HEK293 (cell line): ENCODE measurements around the gene APOBEC3A.

Experiments used
- CTCF ChIA-PET: fragments of 350-600 bp; formaldehyde crosslinking; extraction: SDS; loops from one replicate; lab custom pipeline; 2021; ENCODE audit warnings: antibody characterized with exemption; lab: Yijun Ruan, JAX
- POLR2A ChIA-PET: fragments of 300-600 bp; formaldehyde crosslinking; extraction: SDS; loops from one replicate; lab custom pipeline; 2020; ENCODE audit warnings: antibody characterized with exemption, inconsistent platforms; lab: Yijun Ruan, JAX
- H3K27ac ChIP-seq: fragments of 200-500 bp; sonication (Bioruptor generic); 2 replicates; pipeline ENCODE4 v1.5.1; 2014; ENCODE audit warnings: low read depth, low read length, control low read depth, inconsistent platforms; ENCODE audit errors: extremely low read depth
- H3K36me3 ChIP-seq, 2 experiments: fragments of 200-500 bp in 1 of 2; sonication (Bioruptor generic) in 1 of 2; 1 replicate in 1 of 2; 2 replicates in 1 of 2; pipeline ENCODE4 v1.5.1; 2014 to 2017; ENCODE audit warnings: inconsistent platforms in 2 of 2, low read length in 2 of 2; ENCODE audit not compliant: control insufficient read depth in 2 of 2, insufficient read depth in 1 of 2
- H3K4me1 ChIP-seq: fragments of 200-500 bp; sonication (Bioruptor generic); 2 replicates; pipeline ENCODE4 v1.5.1; 2014; ENCODE audit warnings: mild to moderate bottlenecking, low read length, inconsistent platforms; ENCODE audit not compliant: control insufficient read depth, insufficient read depth
- H3K4me3 ChIP-seq: 2 replicates; pipeline ENCODE4 v1.5.1; 2011; ENCODE audit warnings: low read depth, mild to moderate bottlenecking, control low read depth, low read length, moderate library complexity
- H3K9me3 ChIP-seq: fragments of 200-500 bp; sonication (Bioruptor generic); 2 replicates; pipeline ENCODE4 v1.5.1; 2014; ENCODE audit warnings: low read depth, low read length, inconsistent platforms; ENCODE audit not compliant: control insufficient read depth, insufficient read depth
- MZF1 ChIP-seq: fragments of 450-650 bp; formaldehyde crosslinking; IDR thresholded peaks from 2 replicates; pipeline ENCODE4 v1.5.1; 2017; ENCODE audit warnings: missing biosample characterization, missing genetic modification characterization, borderline replicate concordance
- SALL2 ChIP-seq: fragments of 450-650 bp; formaldehyde crosslinking; IDR thresholded peaks from 2 replicates; pipeline ENCODE4 v1.5.0; 2017; ENCODE audit warnings: missing biosample characterization, mild to moderate bottlenecking, missing genetic modification characterization, borderline replicate concordance
- ZNF112 ChIP-seq: fragments of 450-650 bp; formaldehyde crosslinking; IDR thresholded peaks from 2 replicates; pipeline ENCODE4 v1.5.0; 2017; ENCODE audit warnings: missing biosample characterization, missing genetic modification characterization
- ZNF157 ChIP-seq: fragments of 450-650 bp; formaldehyde crosslinking; IDR thresholded peaks from 2 replicates; pipeline ENCODE4 v1.5.1; 2016; ENCODE audit warnings: missing biosample characterization, missing genetic modification characterization
- ZNF169 ChIP-seq: fragments of 450-650 bp; formaldehyde crosslinking; IDR thresholded peaks from 2 replicates; pipeline ENCODE4 v1.5.1; 2016; ENCODE audit warnings: missing biosample characterization, missing genetic modification characterization
- ZNF23 ChIP-seq: fragments of 450-650 bp; formaldehyde crosslinking; IDR thresholded peaks from 2 replicates; pipeline ENCODE4 v1.5.1; 2016; ENCODE audit warnings: missing biosample characterization, missing genetic modification characterization, borderline replicate concordance
- ZNF292 ChIP-seq: fragments of 450-650 bp; formaldehyde crosslinking; IDR thresholded peaks from 2 replicates; pipeline ENCODE4 v1.5.1; 2016; ENCODE audit warnings: low read depth, missing biosample characterization, missing genetic modification characterization, borderline replicate concordance
- ZNF404 ChIP-seq: fragments of 450-650 bp; formaldehyde crosslinking; IDR thresholded peaks from 2 replicates; pipeline ENCODE4 v1.5.1; 2017; ENCODE audit warnings: missing biosample characterization, missing genetic modification characterization
- ZNF416 ChIP-seq: fragments of 450-650 bp; formaldehyde crosslinking; IDR thresholded peaks from 2 replicates; pipeline ENCODE4 v1.5.1; 2016; ENCODE audit warnings: missing biosample characterization, missing genetic modification characterization
- ZNF600 ChIP-seq: fragments of 450-650 bp; formaldehyde crosslinking; IDR thresholded peaks from 2 replicates; pipeline ENCODE4 v1.5.1; 2016; ENCODE audit warnings: missing biosample characterization, missing genetic modification characterization
- ZNF654 ChIP-seq: fragments of 450-650 bp; formaldehyde crosslinking; IDR thresholded peaks from 2 replicates; pipeline ENCODE4 v1.5.1; 2016; ENCODE audit warnings: low read depth, missing biosample characterization, missing genetic modification characterization
- ZNF664 ChIP-seq: fragments of 450-650 bp; formaldehyde crosslinking; IDR thresholded peaks from 2 replicates; pipeline ENCODE4 v1.5.1; 2016; ENCODE audit warnings: missing biosample characterization, missing genetic modification characterization
- TF ChIP-seq, protein P1 (sequence below): fragments of 450-650 bp; formaldehyde crosslinking; IDR thresholded peaks from 2 replicates; pipeline ENCODE4 v1.5.1; 2017; ENCODE audit warnings: missing biosample characterization, mild to moderate bottlenecking, missing genetic modification characterization, moderate library complexity
- TF ChIP-seq, protein P2 (sequence below): fragments of 450-650 bp; formaldehyde crosslinking; IDR thresholded peaks from 2 replicates; pipeline ENCODE4 v1.5.1; 2016; ENCODE audit warnings: missing biosample characterization, missing genetic modification characterization
- TF ChIP-seq, protein P3 (sequence below): fragments of 450-650 bp; formaldehyde crosslinking; IDR thresholded peaks from 2 replicates; pipeline ENCODE4 v1.5.1; 2016; ENCODE audit warnings: missing biosample characterization, missing genetic modification characterization, borderline replicate concordance
- TF ChIP-seq, protein P4 (sequence below): fragments of 450-650 bp; formaldehyde crosslinking; IDR thresholded peaks from 2 replicates; pipeline ENCODE4 v1.5.1; 2017; ENCODE audit warnings: missing biosample characterization, missing genetic modification characterization
- TF ChIP-seq, protein P5 (sequence below): fragments of 450-650 bp; formaldehyde crosslinking; IDR thresholded peaks from 2 replicates; pipeline ENCODE4 v1.5.0; 2017; ENCODE audit warnings: missing biosample characterization, missing genetic modification characterization, borderline replicate concordance

Gene APOBEC3A

DNA sequence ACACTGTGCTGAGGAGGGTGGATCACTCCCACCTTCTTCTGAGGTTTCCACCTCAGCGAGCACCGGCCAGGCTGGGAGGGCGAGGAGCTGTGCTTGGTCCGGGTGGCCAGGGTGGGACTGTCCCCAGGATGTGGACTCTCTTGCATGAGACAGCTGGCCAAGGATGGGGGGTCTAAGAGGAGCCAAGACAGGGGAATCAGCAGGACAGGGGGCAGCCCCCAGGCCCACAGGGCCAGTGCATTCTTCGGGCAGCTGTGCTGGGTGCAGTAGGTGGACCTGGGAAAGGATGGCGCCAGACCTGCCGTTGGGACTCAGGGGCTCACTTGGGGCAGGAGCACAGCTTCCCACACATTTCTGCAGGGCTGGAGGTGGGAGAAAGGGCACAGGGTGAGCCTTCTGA is 9.5 kb downstream of the APOBEC3A start:
- H3K9me3 ChIP-seq: no peaks in the 10 kb centered on the region
- ChIA-PET CTCF (no interaction called here), POLR2A (no interaction called here)
- H3K27ac ChIP-seq: no peak overlapping the region
- TF ChIP-seq, protein P1, sequence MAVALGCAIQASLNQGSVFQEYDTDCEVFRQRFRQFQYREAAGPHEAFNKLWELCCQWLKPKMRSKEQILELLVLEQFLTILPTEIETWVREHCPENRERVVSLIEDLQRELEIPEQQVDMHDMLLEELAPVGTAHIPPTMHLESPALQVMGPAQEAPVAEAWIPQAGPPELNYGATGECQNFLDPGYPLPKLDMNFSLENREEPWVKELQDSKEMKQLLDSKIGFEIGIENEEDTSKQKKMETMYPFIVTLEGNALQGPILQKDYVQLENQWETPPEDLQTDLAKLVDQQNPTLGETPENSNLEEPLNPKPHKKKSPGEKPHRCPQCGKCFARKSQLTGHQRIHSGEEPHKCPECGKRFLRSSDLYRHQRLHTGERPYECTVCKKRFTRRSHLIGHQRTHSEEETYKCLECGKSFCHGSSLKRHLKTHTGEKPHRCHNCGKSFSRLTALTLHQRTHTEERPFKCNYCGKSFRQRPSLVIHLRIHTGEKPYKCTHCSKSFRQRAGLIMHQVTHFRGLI (tag by site-specific recombination): no peak
- TF ChIP-seq ZNF169 (no peak), ZNF654 (tag by site-specific recombination) (no peak), SALL2 (tag by site-specific recombination) (no peak), ZNF664 (tag by site-specific recombination) (no peak), ZNF157 (tag by site-specific recombination) (no peak), ZNF292 (tag by site-specific recombination) (no peak), ZNF600 (tag by site-specific recombination) (no peak), ZNF23 (tag by site-specific recombination) (no peak), ZNF404 (tag by site-specific recombination) (no peak), ZNF416 (tag by site-specific recombination) (no peak), ZNF112 (tag by site-specific recombination) (no peak), MZF1 (no peak)
- TF ChIP-seq, protein P2, sequence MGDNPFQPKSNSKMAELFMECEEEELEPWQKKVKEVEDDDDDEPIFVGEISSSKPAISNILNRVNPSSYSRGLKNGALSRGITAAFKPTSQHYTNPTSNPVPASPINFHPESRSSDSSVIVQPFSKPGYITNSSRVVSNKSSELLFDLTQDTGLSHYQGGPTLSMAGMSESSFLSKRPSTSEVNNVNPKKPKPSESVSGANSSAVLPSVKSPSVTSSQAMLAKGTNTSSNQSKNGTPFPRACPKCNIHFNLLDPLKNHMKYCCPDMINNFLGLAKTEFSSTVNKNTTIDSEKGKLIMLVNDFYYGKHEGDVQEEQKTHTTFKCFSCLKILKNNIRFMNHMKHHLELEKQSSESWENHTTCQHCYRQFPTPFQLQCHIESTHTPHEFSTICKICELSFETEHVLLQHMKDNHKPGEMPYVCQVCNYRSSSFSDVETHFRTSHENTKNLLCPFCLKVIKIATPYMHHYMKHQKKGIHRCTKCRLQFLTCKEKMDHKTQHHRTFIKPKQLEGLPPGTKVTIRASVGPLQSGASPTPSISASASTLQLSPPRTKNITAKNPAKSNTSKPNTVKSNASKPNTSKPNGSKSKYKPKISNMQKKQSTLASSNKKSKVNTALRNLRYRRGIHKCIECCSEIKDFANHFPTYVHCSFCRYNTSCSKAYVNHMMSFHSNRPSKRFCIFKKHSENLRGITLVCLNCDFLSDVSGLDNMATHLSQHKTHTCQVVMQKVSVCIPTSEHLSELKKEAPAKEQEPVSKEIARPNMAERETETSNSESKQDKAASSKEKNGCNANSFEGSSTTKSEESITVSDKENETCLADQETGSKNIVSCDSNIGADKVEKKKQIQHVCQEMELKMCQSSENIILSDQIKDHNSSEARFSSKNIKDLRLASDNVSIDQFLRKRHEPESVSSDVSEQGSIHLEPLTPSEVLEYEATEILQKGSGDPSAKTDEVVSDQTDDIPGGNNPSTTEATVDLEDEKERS: no peak
- TF ChIP-seq, protein P3, sequence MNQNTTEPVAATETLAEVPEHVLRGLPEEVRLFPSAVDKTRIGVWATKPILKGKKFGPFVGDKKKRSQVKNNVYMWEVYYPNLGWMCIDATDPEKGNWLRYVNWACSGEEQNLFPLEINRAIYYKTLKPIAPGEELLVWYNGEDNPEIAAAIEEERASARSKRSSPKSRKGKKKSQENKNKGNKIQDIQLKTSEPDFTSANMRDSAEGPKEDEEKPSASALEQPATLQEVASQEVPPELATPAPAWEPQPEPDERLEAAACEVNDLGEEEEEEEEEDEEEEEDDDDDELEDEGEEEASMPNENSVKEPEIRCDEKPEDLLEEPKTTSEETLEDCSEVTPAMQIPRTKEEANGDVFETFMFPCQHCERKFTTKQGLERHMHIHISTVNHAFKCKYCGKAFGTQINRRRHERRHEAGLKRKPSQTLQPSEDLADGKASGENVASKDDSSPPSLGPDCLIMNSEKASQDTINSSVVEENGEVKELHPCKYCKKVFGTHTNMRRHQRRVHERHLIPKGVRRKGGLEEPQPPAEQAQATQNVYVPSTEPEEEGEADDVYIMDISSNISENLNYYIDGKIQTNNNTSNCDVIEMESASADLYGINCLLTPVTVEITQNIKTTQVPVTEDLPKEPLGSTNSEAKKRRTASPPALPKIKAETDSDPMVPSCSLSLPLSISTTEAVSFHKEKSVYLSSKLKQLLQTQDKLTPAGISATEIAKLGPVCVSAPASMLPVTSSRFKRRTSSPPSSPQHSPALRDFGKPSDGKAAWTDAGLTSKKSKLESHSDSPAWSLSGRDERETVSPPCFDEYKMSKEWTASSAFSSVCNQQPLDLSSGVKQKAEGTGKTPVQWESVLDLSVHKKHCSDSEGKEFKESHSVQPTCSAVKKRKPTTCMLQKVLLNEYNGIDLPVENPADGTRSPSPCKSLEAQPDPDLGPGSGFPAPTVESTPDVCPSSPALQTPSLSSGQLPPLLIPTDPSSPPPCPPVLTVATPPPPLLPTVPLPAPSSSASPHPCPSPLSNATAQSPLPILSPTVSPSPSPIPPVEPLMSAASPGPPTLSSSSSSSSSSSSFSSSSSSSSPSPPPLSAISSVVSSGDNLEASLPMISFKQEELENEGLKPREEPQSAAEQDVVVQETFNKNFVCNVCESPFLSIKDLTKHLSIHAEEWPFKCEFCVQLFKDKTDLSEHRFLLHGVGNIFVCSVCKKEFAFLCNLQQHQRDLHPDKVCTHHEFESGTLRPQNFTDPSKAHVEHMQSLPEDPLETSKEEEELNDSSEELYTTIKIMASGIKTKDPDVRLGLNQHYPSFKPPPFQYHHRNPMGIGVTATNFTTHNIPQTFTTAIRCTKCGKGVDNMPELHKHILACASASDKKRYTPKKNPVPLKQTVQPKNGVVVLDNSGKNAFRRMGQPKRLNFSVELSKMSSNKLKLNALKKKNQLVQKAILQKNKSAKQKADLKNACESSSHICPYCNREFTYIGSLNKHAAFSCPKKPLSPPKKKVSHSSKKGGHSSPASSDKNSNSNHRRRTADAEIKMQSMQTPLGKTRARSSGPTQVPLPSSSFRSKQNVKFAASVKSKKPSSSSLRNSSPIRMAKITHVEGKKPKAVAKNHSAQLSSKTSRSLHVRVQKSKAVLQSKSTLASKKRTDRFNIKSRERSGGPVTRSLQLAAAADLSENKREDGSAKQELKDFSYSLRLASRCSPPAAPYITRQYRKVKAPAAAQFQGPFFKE (tag by site-specific recombination): no peak
- TF ChIP-seq, protein P4, sequence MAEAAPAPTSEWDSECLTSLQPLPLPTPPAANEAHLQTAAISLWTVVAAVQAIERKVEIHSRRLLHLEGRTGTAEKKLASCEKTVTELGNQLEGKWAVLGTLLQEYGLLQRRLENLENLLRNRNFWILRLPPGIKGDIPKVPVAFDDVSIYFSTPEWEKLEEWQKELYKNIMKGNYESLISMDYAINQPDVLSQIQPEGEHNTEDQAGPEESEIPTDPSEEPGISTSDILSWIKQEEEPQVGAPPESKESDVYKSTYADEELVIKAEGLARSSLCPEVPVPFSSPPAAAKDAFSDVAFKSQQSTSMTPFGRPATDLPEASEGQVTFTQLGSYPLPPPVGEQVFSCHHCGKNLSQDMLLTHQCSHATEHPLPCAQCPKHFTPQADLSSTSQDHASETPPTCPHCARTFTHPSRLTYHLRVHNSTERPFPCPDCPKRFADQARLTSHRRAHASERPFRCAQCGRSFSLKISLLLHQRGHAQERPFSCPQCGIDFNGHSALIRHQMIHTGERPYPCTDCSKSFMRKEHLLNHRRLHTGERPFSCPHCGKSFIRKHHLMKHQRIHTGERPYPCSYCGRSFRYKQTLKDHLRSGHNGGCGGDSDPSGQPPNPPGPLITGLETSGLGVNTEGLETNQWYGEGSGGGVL: no peak
- TF ChIP-seq, protein P5, sequence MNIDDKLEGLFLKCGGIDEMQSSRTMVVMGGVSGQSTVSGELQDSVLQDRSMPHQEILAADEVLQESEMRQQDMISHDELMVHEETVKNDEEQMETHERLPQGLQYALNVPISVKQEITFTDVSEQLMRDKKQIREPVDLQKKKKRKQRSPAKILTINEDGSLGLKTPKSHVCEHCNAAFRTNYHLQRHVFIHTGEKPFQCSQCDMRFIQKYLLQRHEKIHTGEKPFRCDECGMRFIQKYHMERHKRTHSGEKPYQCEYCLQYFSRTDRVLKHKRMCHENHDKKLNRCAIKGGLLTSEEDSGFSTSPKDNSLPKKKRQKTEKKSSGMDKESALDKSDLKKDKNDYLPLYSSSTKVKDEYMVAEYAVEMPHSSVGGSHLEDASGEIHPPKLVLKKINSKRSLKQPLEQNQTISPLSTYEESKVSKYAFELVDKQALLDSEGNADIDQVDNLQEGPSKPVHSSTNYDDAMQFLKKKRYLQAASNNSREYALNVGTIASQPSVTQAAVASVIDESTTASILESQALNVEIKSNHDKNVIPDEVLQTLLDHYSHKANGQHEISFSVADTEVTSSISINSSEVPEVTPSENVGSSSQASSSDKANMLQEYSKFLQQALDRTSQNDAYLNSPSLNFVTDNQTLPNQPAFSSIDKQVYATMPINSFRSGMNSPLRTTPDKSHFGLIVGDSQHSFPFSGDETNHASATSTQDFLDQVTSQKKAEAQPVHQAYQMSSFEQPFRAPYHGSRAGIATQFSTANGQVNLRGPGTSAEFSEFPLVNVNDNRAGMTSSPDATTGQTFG: no peak
- no peaks in the 10 kb centered on the region for H3K4me1 ChIP-seq
- no peak overlapping the region for H3K4me3 ChIP-seq
- no peaks in the 10 kb centered on the region for H3K36me3 ChIP-seq
